CD4-positive, alpha-beta T cell treated with Interleukin-15 for 1 hour (primary cell): ENCODE measurements around the gene HMGA1.
"Not testable (repeated sequence)": the region's sequence is repeated elsewhere in the genome, so short reads cannot be mapped to it uniquely, and the experiment has no call there.

Source experiments
- DNase-seq: peaks from one replicate; pipeline ENCODE4 v3.0.0-alpha.2; 2020

Gene HMGA1

DNA sequence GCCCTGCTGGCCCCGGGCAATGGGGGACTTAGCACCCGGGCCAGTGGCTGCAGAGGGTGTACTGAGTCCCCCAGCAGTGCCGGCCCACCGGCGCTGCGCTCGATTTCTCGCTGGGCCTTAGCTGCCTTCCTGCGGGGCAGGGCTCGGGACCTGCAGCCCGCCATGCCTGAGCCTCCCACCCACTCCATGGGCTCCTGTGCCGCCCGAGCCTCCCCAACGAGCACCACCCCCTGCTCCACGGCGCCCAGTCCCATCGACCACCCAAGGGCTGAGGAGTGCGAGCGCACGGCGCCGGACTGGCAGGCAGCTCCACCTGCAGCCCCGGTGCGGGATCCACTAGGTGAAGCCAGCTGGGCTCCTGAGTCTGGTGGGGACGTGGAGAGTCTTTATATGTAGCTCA, 32.5 kb downstream of the HMGA1 start:
- not testable (repeated sequence) for DNase-seq

DNA sequence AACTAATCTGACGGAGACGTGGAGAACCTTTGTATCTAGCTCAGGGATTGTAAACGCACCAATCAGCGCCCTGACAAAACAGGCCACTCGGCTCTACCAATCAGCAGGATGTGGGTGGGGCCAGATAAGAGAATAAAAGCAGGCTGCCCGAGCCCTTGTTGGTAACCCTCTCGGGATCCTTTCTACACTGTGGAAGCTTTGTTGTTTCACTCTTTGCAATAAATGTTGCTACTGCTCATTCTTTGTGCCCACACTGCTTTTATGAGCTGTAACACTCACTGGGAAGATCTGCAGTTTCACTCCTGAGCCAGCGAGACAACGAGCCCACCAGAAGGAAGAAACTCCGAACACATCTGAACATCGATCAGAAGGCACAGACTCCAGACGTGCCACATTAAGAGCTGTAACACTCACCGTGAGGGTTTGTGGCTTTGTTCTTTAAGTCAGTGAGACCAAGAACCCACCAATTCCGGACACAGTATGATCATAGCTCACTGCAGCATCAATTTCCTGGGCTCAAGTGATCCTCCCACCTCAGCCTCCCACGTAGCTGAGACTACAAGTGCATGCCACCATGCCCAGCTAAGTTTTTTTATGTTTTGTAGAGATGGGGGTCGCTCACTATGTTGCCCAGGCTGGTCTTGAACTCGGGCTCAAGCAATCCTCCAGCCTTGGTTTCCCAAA, 33.1 kb downstream of the HMGA1 start:
- not testable (repeated sequence) for DNase-seq

DNA sequence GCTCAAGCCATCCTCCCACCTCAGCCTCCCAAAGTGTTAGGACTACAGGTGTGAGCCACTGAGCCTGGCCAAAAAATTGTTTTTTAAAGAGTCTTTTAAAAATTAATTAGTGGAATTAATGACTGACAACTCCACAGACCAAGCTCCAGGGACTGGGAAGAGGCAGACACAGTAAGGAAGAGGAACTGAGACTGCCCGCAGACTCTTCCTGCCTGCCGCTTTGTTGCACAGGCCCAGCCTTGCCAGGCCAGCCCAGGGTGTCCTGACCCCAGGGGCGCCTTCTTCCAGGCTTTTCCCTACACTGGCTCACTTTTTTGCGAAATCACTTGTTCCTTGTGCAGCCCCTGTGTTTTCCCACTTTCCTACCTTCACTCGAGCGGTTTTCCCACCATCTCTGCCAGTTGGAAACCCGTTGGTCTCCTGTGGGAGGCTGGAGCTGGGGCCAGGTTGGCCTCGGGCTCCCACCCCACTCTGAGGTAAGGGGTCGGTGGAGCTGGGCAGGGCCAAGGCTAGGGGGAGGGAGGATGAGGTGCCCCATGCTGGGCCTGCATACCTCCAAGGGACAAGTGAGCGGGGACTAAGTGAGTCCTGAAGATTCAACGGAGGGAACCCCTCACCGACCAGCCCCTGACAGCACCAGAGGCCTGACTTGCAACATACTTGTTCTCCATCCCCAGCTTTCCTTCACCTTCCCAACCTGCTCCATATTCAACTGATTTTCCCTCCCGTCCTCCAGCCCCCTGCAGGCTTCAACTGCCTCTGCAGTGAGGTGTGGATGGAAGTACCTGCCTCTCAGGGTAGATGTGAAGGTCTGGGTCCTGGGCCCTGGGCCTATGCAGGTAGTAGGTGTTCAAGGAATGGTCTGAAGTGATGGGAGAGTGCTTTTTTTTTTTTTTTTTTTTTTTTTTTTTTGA, 35.6 kb downstream of the HMGA1 start:
- no peak for DNase-seq

DNA sequence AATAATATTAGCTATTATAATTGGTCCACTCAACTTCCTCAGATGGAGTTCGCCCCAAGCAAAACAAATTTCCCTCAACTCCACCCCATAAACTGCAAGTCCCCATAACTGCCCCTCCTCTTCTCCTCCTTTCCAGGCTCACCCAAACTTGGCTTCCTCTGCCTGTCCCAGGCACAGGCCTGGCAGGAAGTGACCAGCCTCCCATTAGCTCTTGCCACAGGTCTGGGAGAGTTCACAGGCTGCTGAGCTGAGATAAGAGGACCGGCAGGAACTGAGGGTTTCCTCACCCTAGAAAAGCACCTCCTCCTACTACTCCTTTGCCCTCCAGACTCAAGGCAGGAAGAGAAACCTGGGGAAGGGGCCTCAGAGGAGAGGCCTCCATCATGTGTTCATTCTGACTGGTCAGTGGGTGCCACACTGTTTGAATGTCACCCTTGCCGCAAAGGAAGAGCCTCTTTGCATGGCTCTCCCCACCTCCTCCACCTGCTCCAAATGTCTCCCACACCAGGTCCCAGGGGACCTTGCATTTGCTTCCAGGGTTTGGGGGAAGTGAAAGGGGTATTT, 36.7 kb downstream of the HMGA1 start:
- peak; percentile 30 for DNase-seq

DNA sequence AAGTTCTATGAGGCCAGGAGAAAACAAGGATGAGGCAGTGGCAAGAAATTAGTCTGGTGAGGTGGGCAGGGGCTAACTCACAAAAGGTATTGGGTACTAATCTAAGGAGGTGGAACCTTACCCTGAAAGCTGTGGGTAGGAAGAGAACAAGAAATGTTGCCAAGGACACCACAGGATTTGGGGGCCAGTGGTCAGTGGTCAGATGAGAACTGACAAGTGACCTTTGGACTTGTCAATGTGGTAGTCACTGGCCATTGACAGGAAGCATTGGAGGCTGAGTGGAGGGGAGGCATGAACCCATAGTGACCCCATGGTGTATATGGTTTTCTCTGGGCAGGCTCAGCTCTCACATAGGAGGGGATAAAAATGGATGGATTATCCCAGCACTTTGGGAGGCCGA, 37.5 kb downstream of the HMGA1 start:
- no peak for DNase-seq

DNA sequence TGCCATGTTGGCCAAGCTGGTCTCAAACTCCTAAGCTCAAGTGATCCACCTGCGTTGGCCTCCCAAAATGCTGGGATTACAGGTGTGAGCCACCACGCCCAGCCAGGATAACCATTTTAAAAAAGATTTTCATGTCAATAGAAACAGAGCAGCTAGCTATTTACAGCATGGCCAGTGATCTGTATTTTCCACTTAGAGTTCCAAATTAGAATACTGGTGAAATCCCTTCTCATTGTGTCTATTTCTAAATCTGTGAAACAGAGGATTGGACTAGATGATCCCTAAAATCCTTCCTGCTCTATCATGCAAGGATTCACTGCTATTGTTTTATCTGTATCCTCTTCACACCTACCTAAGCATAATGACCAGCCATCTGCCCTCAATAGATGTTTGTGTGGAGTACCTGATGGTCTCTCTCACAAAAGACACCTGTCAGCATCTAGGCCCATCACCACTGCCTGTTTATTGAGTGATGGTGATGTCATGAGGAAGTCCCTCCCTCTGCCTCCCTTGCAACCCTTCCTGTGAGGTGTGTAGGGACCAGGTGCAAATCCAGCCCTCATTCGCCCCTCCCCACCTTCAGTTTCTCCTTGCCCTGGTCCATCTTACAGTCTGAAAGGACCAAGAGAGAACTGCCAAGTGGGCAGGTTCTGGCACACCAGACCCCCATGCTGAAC, 38.6 kb downstream of the HMGA1 start:
- DNase-seq: no peak

DNA sequence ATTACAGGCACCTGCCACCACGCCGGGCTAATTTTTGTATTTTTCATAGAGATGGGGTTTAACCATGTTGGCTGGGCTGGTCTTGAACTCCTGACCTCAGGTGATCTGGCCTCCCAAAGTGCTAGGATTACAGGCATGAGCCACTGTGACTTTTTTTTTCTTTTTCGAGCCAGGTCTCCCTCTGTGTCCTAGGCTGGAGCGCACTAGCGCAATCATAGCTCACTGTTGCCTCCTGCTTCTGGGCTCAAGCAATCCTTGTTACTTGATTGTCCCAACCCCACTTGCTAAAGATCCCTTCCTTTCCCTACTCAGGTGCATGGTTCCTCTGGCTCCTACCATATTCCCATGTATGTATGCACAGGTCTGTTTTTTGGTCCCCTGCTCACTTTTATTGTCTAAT, 39.5 kb downstream of the HMGA1 start:
- DNase-seq: no peak

DNA sequence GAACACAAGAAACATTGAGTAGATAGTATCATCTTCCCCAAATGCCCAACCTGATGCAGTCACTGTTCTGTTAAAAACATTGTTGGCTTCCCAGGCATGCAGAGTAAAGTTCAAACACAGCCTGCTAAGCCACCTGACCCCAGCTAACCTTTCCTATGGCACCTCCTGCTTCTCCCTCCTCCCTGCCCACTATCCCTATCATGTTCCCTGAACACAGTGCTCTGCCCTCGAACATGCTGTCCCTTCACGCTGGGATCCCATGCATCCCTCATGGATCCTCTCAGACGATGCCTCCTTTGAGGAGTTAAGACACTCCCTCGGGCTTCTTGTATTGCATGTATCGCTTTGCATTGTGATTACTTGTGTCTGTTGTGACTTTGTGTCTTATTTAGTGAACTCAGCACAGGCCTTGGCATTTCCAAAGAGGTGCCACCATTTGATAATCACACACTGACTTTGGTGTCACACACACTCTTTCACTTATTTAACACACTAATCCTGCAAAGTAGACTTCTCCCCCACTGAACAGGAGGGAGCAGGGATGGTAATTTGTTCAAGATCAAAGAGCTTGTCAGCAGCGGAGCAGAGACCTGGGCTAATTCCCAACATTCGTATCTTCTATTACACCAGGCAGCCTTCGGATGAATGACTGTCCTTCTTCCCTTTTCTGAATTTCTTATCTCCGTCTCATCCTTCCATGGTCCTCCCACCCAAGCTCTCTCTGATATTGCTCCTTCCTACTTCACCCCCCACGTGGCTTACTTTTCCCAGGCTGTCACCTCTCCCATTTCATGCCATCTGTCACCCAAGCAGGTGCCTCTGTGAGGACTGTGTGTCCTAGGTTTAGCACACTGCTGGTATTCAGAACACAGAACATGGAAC, 40.4 kb downstream of the HMGA1 start:
- DNase-seq: no peak

DNA sequence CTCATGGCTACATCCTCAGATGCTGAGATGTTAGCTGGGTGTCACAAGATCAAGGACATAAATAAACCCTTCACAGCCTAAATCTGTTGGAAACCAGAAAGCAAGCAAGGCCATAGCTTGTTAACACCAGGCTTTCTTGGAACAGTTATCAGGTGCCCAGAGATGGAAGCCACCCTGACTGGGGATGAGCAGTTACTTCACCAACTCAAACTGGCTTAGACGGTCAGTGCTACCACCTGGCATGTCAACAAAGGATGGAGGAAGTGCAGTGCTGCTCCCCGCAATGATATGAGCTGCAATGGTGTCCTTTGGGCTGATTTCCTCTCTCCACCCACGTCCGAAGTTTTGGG, 41.1 kb downstream of the HMGA1 start:
- no peak for DNase-seq

DNA sequence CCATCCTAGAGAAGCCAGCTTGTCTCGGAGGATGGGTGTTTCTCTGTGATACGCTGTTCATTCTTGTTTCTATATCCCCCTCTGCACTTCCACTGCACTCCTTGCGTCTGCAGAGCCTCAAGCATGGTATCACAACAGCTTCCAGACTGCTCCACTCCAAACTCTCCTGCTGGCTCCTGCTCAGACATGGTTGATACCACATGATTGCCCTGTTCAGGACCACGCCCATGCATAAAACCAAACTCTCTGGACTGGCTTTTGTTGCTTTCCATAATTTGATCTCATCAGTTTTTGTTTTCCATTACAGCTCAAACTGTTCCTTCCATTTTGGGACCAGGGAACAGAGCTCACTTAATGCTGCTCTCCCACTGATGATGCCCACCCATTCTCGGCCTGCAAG, 42.2 kb downstream of the HMGA1 start:
- DNase-seq: no peak

DNA sequence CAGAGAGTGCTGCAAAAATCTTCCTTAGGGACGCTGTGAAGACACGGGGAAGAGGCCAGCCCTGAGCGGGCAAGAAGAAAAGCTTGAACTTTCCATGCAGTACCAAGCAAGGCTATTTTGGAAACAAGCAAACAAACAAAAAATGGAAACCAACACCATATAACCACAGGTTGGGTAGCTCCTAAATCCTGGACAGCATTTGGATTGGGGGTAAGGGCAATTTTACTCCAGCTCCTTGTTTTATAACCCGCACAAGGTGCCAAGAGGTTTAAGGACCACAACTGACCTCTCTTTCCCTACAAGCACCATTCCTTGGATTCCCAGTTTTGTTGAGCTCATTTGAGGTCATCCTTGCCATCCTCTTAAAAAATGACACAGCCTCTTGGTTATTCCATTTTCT, 43.5 kb downstream of the HMGA1 start:
- no peak for DNase-seq

DNA sequence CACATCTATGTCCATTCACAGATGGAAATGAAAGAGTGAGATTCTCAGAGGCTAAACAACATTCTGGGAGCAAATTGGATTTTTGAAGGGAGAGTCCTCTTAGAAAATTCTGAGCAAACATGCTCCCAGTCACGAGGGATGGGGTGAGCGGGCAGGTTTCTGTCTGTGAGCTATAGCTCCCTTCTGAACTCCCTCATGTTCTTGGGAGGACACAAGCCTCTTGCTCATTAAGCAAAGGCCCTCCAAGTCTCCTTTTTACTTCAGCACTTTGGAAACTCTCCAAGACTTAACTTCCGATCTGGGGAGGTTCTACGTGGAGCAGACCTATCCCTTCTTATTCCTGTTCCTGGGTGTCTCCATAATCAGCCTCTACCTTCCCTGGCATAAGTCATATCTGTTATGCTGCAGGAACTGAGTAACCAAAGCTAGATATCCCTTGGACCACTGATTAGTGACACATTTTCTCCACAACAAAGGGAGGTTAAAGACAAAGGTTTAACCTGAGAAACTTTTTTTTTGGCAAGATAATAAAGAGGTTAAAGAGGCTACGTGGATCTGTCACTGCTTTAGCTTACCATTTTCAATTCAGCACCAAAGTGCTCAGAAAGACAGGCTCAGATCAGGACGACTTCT, 45.1 kb downstream of the HMGA1 start:
- DNase-seq: no peak

DNA sequence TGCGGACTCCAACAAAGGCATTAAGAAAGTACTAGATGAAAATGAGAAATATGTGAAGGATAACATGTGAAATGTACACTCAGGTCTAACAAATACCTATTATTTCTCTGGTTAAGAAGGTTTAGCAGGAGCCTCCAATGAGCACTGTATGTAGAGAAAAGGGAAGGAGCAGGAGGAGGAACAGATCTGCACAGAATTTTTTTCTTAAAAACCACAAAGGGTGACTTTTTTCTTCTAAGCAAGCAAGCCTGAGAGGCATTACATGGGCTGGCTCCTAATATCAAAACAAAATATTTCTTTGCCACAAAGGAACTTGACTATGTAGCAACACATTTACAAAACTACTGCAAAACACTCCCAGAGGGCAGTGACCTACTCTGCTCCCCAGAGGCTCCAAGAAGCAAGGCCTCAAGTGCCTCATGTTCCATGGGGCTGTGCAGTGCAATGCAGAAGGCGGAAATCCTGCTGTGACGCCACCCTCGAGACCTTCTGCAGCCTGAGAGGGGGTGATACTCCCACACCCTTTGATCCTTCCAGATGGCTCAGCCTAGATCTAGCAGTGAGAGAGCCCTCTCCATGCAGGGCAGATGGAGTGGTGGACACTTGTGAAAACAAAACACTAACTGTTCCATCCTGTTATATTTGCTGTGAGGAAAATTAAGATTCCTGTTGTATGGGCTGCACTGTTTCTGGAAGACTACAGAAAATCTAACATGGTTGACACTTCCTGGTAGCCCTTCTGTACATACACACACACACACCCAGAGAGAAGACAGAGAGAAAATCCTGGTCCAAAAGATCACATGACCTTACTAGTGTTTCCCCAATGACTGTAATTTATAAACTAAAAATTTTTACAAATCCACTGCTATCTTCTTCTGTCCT, 48.1 kb downstream of the HMGA1 start:
- DNase-seq: peak; percentile 63

DNA sequence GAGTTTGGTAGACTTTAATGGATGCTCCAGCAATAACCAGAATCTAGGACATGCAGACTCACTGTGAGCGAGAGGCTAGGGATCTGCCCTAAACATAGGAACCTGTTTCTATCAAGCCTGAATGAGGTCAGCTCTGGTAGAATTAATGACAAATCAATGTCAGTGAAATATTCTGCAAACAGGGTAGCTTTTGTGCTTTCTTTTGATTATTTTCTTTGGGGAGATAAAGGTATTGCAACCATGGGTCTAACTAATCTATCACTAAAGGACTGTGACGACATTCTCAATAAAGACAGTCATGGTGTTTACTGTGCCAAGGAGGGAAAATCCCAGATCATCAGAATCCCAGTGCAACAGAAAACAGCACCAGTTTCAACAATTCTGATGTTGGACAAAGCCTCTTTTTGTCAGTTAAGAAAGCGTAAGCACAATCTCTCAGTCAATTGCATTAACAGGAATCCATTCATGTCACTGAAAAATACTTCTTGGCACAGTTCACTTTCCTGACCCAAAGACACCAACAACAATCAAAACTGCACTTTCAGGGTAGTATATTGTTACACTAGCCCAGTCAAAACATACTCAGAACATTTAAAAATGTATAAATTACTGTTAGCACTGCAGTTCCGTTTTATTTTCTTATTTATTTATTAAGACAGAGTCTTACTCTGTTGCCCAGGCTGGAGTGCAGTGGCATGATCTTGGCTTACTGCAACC, 48.9 kb downstream of the HMGA1 start:
- no peak for DNase-seq

DNA sequence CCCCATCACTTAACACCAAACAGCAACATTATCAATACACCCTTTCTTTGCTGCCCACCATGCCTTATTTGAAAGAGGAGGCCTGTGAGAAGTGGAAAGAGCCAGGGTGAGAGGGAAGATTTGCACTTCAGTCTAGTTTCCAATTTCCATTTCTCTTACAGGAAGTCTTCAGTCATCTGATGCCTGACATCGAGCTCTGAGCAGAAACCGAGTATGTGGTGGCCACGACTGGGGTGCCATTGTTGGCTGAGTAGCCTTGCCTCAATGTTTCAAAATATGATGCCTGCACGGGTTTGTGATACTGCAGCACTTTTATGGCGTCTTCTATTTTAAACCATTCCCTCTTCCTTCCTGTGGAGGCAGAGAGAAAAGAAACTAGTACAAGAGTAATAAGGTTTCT, 51.9 kb downstream of the HMGA1 start:
- no peak for DNase-seq

DNA sequence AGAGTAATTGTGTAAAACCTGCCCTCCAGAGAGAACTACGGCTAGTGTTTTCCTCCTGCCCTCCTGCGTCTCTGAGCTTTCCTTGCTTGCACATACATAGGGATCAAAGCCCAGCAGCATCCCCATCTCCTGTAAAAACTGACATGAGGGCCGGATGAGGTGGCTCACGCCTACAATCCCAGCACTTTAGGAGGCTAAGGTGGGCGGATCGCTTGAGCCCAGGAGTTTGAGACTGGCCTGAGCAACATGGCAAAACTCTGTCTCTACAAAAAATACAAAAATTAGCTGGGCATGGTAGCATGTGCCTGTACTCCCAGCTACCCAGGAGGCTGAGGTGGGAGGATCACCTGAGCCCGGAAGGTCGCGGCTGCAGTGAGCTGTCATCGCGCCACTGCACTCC, 52.5 kb downstream of the HMGA1 start:
- DNase-seq: no peak

DNA sequence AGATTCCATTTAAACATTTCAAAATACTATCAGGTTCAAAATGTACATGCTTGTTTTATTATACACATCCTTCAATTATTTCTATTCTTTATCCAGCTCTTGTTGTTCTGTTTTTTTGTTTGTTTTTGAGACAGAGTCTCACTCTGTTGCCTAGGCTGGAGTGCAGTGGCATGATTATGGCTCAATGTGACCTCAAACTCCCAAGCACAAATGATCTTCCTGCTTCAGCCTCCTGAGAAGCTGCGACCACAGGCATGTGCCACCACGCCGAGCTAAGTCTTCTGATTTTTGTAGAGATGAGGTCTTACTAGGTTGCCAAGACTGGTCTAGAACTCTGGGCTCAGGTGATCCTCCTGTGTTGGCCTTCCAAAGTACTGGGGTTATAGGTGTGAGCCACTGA, 56.3 kb downstream of the HMGA1 start:
- DNase-seq: no peak

DNA sequence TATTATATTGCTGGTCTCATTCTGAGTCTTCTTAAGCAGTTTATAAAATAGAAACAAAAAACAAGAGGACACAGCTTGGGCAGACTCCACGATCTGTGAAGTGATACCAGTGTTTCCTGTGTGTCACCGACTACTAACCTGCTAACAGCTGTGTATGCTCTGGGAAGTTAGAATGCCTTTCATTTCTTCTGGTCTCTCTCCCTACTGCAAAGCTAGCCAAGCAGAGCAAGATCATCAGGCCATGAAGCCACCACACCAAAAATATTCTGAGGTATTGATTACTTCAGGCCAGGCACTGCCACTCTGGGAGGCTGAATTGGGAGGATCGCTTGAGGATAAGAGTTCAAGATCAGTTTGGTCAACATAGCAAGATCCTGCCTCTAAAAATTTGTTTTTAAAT, 59.0 kb downstream of the HMGA1 start:
- peak; percentile 39 for DNase-seq
